SK-N-SH treated with all-trans-retinoic acid at 6 μM for 48 hours (cell line): ENCODE data around the gene SEPTIN7.

Source experiments
- ATAC-seq: fragments of 200-7000 bp; cut with Tn5 transposase; 3 replicates; pipeline ENCODE4 v1.9.1; 2020; ENCODE audit warnings: mild to moderate bottlenecking, moderate library complexity
- ARNTL ChIP-seq: fragments of 450-650 bp; formaldehyde crosslinking; IDR thresholded peaks from 2 replicates; pipeline ENCODE4 v1.5.0; 2020; ENCODE audit warnings: low read depth, mild to moderate bottlenecking, moderate library complexity, borderline replicate concordance
- BACH2 ChIP-seq: fragments of 250-450 bp; sonication (Bioruptor Pico); IDR thresholded peaks from 2 replicates; pipeline ENCODE4 v1.9.0; 2021; ENCODE audit warnings: mild to moderate bottlenecking, borderline replicate concordance
- CSDC2 ChIP-seq: fragments of 250-450 bp; sonication (Bioruptor Pico); IDR thresholded peaks from 2 replicates; pipeline ENCODE4 v1.5.0; 2020; ENCODE audit warnings: mild to moderate bottlenecking, moderate library complexity
- ESRRG ChIP-seq: fragments of 250-450 bp; sonication (Bioruptor Pico); IDR thresholded peaks from 2 replicates; pipeline ENCODE4 v1.6.1; 2021; ENCODE audit warnings: mild to moderate bottlenecking
- GLIS3 ChIP-seq: fragments of 250-450 bp; sonication (Bioruptor Pico); IDR thresholded peaks from 2 replicates; pipeline ENCODE4 v1.5.0; 2020; ENCODE audit warnings: mild to moderate bottlenecking, moderate library complexity
- ISL1 ChIP-seq: fragments of 250-450 bp; sonication (Bioruptor Pico); IDR thresholded peaks from 2 replicates; pipeline ENCODE4 v2.1.2; 2022; ENCODE audit warnings: mild to moderate bottlenecking, moderate library complexity
- OSR1 ChIP-seq: fragments of 250-450 bp; sonication (Bioruptor Pico); IDR thresholded peaks from 2 replicates; pipeline ENCODE4 v1.8.0; 2022; ENCODE audit warnings: moderate library complexity, mild to moderate bottlenecking, inconsistent platforms
- PPARA ChIP-seq: fragments of 250-450 bp; sonication (Bioruptor Pico); IDR thresholded peaks from 2 replicates; pipeline ENCODE4 v1.5.0; 2020; ENCODE audit warnings: mild to moderate bottlenecking, borderline replicate concordance
- RARB ChIP-seq: fragments of 250-450 bp; sonication (Bioruptor Pico); IDR thresholded peaks from 2 replicates; pipeline ENCODE4 v1.8.0; 2021; ENCODE audit warnings: mild to moderate bottlenecking, moderate library complexity
- SNAI2 ChIP-seq: fragments of 250-450 bp; sonication (Bioruptor Pico); IDR thresholded peaks from 2 replicates; pipeline ENCODE4 v1.5.0; 2020; ENCODE audit warnings: mild to moderate bottlenecking, moderate library complexity
- TCF4 ChIP-seq: fragments of 250-450 bp; sonication (Bioruptor Pico); IDR thresholded peaks from 2 replicates; pipeline ENCODE4 v1.8.0; 2021; ENCODE audit warnings: mild to moderate bottlenecking, moderate library complexity, borderline replicate concordance
- TOX ChIP-seq: fragments of 250-450 bp; sonication (Bioruptor Pico); IDR thresholded peaks from 2 replicates; pipeline ENCODE4 v1.8.0; 2021; ENCODE audit warnings: mild to moderate bottlenecking, moderate library complexity, borderline replicate concordance
- ZC3H10 ChIP-seq: fragments of 250-450 bp; sonication (Bioruptor Pico); IDR thresholded peaks from 2 replicates; pipeline ENCODE4 v1.5.1; 2021; ENCODE audit warnings: mild to moderate bottlenecking, moderate library complexity
- ZFP3 ChIP-seq: fragments of 250-450 bp; sonication (Bioruptor Pico); IDR thresholded peaks from 2 replicates; pipeline ENCODE4 v1.5.0; 2020; ENCODE audit warnings: mild to moderate bottlenecking, moderate library complexity
- ZFP30 ChIP-seq: fragments of 450-650 bp; formaldehyde crosslinking; IDR thresholded peaks from 2 replicates; pipeline ENCODE4 v1.5.0; 2022; ENCODE audit warnings: mild to moderate bottlenecking, moderate library complexity
- ZNF565 ChIP-seq: fragments of 450-650 bp; formaldehyde crosslinking; conservative IDR thresholded peaks from 2 replicates; pipeline ENCODE4 v1.5.0; 2020; ENCODE audit warnings: low read depth, mild to moderate bottlenecking, moderate library complexity
- ZNF70 ChIP-seq: fragments of 450-650 bp; formaldehyde crosslinking; IDR thresholded peaks from 2 replicates; pipeline ENCODE4 v1.5.0; 2020; ENCODE audit warnings: mild to moderate bottlenecking, moderate library complexity
- ZNF8 ChIP-seq: fragments of 450-650 bp; formaldehyde crosslinking; IDR thresholded peaks from 2 replicates; pipeline ENCODE4 v1.5.0; 2020; ENCODE audit warnings: mild to moderate bottlenecking, moderate library complexity
- TF ChIP-seq, protein P1 (sequence below): fragments of 250-450 bp; sonication (Bioruptor Pico); IDR thresholded peaks from 2 replicates; pipeline ENCODE4 v1.5.0; 2020; ENCODE audit warnings: mild to moderate bottlenecking, moderate library complexity
- TF ChIP-seq, protein P2 (sequence below): fragments of 250-450 bp; sonication (Bioruptor Pico); IDR thresholded peaks from 2 replicates; pipeline ENCODE4 v1.8.0; 2021; ENCODE audit warnings: low read depth, mild to moderate bottlenecking, moderate library complexity, borderline replicate concordance
- TF ChIP-seq, protein P3 (sequence below): fragments of 250-450 bp; sonication (Bioruptor Pico); IDR thresholded peaks from 2 replicates; pipeline ENCODE4 v1.5.1; 2020; ENCODE audit warnings: low read depth, mild to moderate bottlenecking, moderate library complexity
- TF ChIP-seq, protein P4 (sequence below): fragments of 250-450 bp; sonication (Bioruptor Pico); IDR thresholded peaks from 2 replicates; pipeline ENCODE4 v1.5.1; 2021; ENCODE audit warnings: mild to moderate bottlenecking, moderate library complexity
- TF ChIP-seq, protein P5 (sequence below): fragments of 250-450 bp; sonication (Bioruptor Pico); IDR thresholded peaks from 2 replicates; pipeline ENCODE4 v1.8.0; 2020; ENCODE audit warnings: mild to moderate bottlenecking, moderate library complexity, borderline replicate concordance

Gene SEPTIN7

DNA sequence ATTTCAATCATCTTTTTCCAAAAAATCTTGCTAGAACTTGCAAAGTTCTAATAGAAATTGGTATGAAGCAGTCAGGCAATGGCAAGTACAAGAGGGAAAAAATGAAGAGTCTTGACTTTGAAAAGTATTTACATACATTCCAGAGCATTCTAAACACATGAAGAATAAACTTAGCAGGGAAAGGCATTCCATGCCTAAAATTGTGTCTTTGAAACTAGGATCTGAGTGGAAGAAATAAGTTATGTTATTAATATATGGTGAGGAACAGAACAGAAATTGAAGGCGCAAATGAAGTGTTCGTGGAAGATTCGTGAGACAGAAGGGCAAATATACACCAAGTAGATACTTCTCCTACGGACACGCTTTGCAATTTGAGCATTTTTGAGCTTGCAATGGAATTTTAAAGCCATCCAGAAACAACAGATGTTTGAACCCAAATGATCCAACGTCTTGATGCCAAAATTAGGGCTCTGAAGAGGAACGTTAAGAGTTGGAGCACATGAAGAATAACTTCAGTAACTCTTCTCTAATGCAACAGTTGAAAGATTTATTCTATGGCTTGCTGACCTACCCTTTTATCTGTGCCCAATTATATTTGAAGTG is 40.6 kb upstream of the SEPTIN7 start:
- no peak for ATAC-seq
- no peak for TF ChIP-seq ESRRG (CRISPR knock-in tag)

DNA sequence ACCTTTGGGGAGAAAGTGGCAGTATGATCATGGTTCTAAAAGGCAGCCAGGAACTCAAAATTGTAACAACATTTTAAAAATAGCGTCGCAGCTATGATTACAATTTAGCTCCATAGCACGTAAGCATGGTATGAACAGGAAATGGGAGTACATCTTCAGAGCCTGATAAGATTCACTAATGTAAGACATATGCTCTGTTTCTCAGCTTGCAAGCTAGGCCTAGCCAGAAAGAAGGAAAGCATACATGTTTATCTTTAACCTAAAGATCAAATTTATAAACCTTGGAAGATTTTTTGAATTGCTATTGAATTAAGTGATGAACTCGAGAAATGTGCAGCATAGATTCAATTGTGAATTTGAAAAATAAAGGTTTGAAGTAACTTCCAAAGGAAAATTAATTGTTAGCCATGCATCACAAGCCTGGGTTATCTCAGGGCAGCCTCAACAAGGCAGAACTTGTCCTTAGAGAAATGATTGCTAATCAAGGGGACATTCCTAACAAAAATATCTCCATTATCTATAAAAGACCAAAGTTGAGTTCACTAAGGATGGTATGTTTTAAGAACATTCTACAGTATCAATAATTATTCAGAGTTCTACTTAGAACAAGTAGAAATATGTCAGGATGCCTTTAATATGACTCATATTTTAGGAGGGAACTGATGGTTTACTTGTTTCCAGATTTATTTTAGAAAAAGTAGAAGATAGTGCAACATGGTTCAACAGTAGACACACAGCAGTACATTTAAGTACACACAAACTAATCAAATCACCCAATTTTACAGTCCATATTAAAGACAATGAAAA is 38.8 kb upstream of the SEPTIN7 start:
- ATAC-seq: peak; percentile 94
- TF ChIP-seq ISL1 (CRISPR knock-in tag): peak; percentile 68
- 0 out of 2 replicates have a peak, but pooled peaks have one; percentile 54 for TF ChIP-seq BACH2 (CRISPR knock-in tag)
- TF ChIP-seq OSR1 (CRISPR knock-in tag): no peak
- TF ChIP-seq ZNF565: 0 out of 2 replicates have a peak, but pooled peaks have one; percentile 11
- TF ChIP-seq CSDC2 (CRISPR knock-in tag): no peak
- TF ChIP-seq ESRRG (CRISPR knock-in tag): no peak
- TF ChIP-seq PPARA (CRISPR knock-in tag): no peak
- no peak for TF ChIP-seq ZFP30 (CRISPR knock-in tag)
- peak; percentile 3; the same call in 1 of the 2 replicates for TF ChIP-seq TOX (CRISPR knock-in tag)
- no peak for TF ChIP-seq GLIS3 (CRISPR knock-in tag)
- no peak for TF ChIP-seq ZC3H10 (CRISPR knock-in tag)
- peak; percentile 31; the same call in 1 of the 2 replicates for TF ChIP-seq SNAI2 (CRISPR knock-in tag)
- TF ChIP-seq, protein P1, sequence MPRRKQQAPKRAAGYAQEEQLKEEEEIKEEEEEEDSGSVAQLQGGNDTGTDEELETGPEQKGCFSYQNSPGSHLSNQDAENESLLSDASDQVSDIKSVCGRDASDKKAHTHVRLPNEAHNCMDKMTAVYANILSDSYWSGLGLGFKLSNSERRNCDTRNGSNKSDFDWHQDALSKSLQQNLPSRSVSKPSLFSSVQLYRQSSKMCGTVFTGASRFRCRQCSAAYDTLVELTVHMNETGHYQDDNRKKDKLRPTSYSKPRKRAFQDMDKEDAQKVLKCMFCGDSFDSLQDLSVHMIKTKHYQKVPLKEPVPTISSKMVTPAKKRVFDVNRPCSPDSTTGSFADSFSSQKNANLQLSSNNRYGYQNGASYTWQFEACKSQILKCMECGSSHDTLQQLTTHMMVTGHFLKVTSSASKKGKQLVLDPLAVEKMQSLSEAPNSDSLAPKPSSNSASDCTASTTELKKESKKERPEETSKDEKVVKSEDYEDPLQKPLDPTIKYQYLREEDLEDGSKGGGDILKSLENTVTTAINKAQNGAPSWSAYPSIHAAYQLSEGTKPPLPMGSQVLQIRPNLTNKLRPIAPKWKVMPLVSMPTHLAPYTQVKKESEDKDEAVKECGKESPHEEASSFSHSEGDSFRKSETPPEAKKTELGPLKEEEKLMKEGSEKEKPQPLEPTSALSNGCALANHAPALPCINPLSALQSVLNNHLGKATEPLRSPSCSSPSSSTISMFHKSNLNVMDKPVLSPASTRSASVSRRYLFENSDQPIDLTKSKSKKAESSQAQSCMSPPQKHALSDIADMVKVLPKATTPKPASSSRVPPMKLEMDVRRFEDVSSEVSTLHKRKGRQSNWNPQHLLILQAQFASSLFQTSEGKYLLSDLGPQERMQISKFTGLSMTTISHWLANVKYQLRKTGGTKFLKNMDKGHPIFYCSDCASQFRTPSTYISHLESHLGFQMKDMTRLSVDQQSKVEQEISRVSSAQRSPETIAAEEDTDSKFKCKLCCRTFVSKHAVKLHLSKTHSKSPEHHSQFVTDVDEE (CRISPR knock-in tag): peak; percentile 63; the same call in 1 of the 2 replicates
- TF ChIP-seq, protein P2, sequence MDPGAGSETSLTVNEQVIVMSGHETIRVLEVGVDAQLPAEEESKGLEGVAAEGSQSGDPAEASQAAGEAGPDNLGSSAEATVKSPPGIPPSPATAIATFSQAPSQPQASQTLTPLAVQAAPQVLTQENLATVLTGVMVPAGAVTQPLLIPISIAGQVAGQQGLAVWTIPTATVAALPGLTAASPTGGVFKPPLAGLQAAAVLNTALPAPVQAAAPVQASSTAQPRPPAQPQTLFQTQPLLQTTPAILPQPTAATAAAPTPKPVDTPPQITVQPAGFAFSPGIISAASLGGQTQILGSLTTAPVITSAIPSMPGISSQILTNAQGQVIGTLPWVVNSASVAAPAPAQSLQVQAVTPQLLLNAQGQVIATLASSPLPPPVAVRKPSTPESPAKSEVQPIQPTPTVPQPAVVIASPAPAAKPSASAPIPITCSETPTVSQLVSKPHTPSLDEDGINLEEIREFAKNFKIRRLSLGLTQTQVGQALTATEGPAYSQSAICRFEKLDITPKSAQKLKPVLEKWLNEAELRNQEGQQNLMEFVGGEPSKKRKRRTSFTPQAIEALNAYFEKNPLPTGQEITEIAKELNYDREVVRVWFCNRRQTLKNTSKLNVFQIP: no peak; the same call in 1 of the 2 replicates
- TF ChIP-seq TCF4 (CRISPR knock-in tag): peak; percentile 97
- TF ChIP-seq, protein P3, sequence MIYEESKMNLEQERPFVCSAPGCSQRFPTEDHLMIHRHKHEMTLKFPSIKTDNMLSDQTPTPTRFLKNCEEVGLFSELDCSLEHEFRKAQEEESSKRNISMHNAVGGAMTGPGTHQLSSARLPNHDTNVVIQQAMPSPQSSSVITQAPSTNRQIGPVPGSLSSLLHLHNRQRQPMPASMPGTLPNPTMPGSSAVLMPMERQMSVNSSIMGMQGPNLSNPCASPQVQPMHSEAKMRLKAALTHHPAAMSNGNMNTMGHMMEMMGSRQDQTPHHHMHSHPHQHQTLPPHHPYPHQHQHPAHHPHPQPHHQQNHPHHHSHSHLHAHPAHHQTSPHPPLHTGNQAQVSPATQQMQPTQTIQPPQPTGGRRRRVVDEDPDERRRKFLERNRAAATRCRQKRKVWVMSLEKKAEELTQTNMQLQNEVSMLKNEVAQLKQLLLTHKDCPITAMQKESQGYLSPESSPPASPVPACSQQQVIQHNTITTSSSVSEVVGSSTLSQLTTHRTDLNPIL (CRISPR knock-in tag): peak; percentile 8; the same call in 1 of the 2 replicates
- no peak for TF ChIP-seq RARB (CRISPR knock-in tag)
- TF ChIP-seq ARNTL (CRISPR knock-in tag): no peak
- TF ChIP-seq ZNF70 (CRISPR knock-in tag): no peak
- TF ChIP-seq, protein P4, sequence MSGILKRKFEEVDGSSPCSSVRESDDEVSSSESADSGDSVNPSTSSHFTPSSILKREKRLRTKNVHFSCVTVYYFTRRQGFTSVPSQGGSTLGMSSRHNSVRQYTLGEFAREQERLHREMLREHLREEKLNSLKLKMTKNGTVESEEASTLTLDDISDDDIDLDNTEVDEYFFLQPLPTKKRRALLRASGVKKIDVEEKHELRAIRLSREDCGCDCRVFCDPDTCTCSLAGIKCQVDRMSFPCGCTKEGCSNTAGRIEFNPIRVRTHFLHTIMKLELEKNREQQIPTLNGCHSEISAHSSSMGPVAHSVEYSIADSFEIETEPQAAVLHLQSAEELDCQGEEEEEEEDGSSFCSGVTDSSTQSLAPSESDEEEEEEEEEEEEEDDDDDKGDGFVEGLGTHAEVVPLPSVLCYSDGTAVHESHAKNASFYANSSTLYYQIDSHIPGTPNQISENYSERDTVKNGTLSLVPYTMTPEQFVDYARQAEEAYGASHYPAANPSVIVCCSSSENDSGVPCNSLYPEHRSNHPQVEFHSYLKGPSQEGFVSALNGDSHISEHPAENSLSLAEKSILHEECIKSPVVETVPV: peak; percentile 20; the same call in 1 of the 2 replicates
- TF ChIP-seq ZFP3 (CRISPR knock-in tag): peak; percentile 62; the same call in 1 of the 2 replicates
- peak; percentile 42; the same call in 1 of the 2 replicates for TF ChIP-seq ZNF8 (CRISPR knock-in tag)
- TF ChIP-seq, protein P5, sequence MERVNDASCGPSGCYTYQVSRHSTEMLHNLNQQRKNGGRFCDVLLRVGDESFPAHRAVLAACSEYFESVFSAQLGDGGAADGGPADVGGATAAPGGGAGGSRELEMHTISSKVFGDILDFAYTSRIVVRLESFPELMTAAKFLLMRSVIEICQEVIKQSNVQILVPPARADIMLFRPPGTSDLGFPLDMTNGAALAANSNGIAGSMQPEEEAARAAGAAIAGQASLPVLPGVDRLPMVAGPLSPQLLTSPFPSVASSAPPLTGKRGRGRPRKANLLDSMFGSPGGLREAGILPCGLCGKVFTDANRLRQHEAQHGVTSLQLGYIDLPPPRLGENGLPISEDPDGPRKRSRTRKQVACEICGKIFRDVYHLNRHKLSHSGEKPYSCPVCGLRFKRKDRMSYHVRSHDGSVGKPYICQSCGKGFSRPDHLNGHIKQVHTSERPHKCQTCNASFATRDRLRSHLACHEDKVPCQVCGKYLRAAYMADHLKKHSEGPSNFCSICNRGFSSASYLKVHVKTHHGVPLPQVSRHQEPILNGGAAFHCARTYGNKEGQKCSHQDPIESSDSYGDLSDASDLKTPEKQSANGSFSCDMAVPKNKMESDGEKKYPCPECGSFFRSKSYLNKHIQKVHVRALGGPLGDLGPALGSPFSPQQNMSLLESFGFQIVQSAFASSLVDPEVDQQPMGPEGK: no peak
